Measurements from ENCODE around the gene FAM98C.

The FAM98C gene

DNA sequence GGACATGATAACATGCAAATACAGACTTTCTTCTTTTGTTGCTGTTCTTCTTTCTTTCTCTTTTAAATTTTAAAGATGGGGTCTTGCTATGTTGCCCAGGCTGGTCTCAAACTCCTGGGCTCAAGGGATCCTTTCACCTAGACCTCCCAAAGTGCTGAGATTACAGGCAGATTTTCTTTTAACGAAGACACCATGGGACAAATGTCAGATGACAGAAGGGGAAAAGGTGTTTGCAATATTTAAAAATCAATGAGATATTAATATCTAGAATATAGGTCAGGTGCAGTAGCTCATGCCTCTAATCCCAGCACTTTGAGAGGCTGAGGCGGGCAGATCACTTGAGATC lies 26.9 kb downstream of the FAM98C start:
- no peak for DNase-seq

DNA sequence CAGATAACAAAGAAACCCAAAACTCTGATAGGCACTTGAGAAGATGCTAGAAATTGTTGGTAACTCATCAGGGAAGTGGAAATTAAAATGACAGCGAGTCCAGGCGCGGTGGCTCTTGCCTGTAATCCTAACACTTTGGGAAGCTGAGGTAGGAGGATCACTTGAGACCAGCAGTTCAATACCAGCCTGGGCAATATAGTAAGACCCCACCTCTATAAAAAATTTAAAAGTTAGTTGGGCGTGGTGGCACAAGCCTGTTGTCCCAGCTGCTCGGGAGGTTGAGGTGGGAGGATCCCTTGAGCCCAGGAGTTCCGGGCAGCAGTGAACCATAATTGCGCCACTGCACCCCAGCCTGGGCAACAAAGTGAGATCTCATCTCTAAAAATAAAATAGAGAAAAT lies 28.0 kb downstream of the FAM98C start:
- DNase-seq, result no peak

DNA sequence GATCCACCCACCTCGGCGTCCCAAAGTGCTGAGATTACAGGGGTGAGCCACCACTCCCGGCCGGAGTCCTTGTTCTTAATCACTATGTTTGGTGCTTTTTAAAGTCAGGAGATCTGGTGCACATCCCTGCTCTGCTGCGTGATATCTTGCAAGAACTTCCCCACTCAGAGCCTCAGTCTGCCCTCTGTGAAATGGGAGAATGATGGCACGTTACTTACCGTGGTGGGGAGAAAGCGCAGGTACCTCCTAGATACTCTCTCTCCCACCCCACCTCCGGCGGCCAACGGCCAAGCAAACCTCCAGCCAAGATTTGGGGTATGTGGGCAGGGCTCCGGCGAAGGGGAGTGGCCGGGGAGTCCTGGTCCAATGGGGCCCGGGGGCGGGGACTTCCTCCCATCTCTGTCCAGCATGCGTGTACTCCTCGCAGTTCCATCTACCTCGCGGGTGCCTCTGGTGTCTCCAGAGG lies 30.4 kb downstream of the FAM98C start, which contains the start of gene RYR1:
Gene RYR1 (plus strand): TSS at position 424 of the 466 bp plus-strand sequence. CDS start 139 bp downstream, outside the sequence.
- DNase-seq, result peak; percentile 13

DNA sequence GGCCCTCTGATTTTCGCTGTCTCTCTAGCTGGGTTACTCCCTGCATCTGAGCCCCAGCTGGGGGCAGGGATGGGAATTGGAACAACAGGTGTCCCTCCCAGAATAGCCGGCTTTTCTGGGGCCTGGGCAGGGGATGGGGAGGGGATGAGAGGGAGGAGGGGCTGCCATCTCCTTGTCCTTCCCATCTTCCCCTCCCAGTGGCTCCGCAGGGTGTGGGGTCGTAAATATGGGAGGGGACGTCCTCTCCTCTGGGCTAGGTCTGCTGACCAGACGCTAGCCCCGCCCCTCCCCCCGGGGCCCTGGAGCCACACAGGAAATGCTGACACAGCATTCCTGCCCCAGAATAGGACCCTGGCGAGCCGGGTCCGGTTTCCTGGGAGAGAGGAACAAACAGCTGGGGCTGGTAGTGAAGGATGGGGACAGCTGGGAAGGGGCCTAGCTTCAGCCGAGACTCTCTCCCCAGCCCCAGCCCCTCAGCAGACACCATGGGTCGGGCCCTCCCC lies 31.7 kb downstream of the FAM98C start:
- no peak for DNase-seq

DNA sequence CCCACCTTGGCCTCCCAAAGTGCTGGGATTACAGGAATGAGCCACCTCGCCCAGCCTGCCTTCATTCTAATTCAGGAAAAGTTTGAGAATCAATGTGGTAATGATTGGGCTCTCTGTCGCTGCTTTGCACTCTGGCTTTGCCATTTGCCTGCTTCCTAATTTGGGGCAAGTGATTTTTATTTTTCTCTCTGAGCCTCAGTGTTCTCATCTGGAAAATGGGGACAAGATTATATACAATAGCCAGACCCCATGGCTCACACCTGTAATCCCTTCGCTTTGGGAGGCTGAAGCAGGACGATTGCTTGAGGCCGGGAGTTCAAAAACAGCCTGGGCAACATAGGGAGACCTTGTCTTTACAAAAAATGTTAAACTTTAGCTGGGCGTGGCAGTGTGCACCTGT lies 34.4 kb downstream of the FAM98C start:
- DNase-seq, result no peak

DNA sequence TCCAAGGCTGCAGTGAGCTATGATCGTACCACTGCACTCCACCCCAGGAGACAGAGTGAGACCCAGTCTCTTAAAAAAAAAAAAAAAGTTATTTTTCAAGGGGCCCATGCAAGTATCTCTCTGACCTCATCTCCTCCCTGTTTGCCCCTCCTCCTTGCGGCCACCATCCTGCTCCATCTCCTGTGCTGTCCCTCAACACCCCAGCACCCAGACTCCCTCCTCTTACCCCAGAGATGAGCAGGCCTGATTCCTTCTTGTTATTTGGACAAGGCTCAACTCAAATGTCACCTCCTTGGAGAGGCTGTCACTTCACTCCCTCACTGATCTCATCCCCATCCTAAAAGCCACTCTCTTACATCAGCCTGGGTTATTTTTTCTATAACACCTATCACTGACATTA lies 35.0 kb downstream of the FAM98C start:
- no peak for DNase-seq

DNA sequence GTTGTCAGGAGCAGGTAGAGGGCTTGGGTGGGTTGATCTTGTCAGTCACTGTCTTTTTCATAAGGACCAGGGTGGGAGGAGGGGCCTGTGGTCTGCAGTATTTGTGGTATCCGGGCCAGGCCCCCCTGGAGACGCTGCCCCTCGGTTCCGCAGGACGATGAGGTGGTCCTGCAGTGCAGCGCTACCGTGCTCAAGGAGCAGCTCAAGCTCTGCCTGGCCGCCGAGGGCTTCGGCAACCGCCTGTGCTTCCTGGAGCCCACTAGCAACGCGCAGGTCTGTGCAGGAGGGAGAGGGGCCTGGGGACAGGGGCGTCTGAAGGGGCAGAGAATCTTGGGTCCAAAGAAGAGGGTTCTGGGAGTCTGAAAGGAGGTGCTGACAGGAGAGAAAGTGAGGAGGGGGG lies 37.7 kb downstream of the FAM98C start:
- DNase-seq, result no peak

DNA sequence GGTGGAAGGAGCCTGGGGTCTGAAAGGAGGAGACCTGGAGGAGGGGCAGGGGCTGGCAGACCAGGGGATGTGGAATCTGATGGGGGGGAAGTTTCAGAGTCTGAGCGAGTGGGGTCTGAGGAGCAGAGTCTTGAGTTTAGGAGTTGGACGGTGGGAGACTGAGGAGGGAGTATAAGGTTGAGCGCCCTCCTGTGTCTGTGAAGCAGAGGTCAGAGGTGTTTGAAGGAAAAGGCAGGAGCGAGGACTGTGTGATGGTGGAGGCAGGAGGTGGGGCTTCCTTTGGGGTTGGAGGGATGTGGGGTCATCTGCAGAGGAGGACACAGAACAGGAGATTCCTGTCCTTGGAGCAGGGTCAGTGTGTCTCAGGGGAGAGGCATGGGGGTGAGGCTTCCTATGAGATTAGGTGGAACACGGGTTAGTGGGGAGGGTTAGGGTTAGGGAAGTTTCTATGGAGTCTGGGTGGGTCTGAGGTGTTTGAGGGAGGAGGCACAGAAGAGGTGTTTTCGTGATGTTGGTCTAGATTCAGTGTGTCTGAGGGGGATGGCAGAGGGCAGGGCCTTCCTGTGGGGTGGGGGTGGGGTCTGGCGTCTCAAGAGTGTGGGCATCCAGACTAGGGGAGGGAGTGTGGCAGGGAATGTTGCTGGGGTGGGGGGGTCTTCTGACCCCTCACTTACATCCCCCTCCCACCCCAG lies 38.9 kb downstream of the FAM98C start:
- DNase-seq, result no peak

DNA sequence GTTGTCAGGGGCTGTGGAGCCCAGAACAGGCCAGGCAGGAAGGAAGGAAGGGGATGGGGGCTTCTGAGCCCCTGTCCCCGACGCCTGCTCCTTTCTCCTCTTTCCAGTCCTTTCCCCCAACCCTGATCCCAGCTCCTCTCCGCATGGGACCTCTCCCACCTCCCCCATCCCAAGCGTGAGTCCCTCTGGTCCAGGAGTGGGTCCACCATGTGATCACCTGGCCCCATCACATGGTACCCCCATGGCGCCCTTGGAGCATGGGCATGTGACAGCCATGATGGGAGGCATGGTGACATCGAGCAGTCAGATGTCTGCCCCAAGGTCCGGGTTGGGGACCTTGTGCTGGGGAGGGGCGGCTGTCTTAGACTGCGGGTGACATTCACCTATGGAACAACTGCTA lies 39.8 kb downstream of the FAM98C start:
- DNase-seq, result no peak

DNA sequence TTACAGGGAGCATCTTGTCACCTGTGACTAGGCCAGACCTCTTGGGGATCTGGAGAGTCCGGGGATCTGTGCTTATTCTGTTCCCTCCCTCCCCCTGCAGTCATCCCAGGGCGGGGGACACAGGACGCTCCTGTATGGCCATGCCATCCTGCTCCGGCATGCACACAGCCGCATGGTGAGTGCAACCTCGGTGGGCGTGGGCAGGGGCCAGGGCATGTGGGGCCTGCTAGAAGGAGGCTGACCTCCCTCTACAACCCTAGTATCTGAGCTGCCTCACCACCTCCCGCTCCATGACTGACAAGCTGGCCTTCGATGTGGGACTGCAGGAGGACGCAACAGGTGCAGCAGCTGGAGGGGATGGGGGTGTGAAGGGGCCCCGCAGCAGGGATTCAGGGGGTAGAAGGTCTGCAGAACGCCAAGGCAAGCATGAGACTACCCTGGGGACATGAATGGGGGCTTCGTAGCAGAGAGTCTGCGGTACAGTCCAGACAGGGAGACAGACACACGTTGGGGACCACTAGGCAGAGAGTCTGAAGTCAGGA lies 40.6 kb downstream of the FAM98C start:
- DNase-seq, result no peak

DNA sequence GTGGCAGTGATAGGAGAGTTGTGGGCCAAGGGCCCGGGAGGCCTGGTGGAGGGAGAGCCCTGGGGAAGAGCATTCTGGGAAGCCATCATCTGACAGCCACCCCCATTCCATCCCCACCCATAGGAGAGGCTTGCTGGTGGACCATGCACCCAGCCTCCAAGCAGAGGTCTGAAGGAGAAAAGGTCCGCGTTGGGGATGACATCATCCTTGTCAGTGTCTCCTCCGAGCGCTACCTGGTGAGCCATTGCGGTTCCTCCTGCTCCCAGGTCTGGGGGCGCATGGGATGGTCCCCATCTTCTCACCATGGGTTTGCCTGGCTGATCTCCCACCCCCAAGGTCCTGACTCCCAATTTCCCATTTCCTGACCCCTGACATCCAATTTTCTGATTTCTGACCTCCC lies 41.1 kb downstream of the FAM98C start:
- DNase-seq, result no peak

DNA sequence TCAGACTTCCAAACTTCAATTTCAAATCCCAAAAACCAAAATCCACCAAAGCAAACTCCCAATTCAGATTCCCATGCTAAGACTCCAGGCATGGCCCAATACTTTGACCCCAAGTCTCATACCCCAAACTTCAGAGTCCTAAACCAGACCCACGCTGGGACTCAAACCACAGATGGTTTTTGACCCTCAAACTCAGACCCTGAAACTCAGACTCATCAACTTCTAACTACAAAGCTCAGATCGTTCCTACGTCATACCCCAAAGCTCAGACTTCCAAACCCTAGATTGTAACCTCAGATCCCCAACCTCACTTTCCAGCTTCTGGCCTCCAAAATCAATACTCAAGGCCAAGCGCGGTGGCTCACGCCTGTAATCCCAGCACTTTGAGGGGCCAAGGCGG lies 42.5 kb downstream of the FAM98C start:
- DNase-seq, result no peak

DNA sequence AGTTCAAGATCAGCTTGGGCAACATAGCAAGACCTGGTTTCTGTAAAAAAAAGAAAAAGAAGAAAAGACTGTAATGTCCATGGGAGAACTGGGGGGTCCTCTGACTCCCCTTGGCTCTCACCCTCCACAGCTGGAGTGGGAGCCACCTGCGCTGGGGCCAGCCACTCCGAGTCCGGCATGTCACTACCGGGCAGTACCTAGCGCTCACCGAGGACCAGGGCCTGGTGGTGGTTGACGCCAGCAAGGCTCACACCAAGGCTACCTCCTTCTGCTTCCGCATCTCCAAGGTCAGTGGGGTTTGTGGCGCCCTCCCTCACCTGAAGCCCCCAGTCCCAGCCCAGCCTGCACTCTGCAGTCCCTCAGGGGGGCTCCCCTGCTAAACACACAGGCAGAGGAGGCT lies 45.3 kb downstream of the FAM98C start:
- no peak for DNase-seq

DNA sequence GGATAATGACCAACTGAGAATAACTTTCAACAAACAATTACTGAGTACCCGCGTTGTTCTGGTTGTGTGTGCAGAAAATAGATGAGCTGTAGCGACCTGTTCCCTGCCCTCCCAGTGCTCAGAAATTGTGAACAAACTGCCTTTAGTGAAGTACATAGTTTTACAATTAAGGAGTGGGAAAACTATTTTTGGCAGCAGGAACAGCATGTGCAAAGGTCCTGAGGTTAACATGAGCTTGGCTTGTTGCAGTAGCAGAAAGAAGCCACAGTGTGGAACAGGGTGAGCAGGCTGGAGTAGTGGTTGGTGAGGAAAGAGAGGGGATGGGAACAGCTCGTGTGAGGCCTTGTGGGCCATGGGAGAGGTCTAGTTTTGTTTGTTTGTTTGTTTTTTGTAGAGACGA lies 46.6 kb downstream of the FAM98C start:
- no peak for DNase-seq

DNA sequence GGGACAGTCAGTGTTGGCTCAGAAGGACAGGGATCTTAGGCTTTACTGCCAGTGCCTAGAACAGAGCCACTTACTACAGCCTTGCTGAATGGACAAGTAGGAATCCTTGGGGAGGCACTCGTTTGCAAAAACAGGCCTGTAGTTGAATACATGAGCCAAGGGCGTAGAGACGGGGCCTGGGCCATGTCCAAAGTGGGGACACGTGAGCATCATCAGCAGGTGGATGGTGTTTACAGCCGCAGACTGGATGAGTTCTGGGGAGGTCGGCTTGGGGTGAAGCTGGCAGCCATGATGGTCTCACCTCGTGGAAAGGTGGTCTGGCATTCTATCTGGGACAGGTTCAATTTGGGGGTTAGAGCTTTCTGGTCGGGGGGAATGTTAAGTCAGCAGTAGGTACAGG lies 48.1 kb downstream of the FAM98C start:
- DNase-seq, result no peak

DNA sequence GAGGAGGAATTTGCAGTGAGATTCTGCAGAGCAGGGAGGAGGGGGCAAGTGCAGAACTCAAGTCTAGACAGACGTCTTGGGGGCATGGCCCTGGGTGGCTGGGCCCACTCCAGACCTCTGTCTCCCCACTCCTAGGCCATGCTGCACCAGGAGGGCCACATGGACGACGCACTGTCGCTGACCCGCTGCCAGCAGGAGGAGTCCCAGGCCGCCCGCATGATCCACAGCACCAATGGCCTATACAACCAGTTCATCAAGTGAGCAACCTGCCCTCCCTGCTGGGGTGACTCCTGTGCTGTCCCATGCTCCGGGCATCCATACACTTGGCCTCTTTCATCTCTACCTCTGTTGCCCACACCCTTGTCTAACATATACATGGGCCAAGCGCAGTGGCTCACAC lies 48.7 kb downstream of the FAM98C start:
- no peak for DNase-seq

DNA sequence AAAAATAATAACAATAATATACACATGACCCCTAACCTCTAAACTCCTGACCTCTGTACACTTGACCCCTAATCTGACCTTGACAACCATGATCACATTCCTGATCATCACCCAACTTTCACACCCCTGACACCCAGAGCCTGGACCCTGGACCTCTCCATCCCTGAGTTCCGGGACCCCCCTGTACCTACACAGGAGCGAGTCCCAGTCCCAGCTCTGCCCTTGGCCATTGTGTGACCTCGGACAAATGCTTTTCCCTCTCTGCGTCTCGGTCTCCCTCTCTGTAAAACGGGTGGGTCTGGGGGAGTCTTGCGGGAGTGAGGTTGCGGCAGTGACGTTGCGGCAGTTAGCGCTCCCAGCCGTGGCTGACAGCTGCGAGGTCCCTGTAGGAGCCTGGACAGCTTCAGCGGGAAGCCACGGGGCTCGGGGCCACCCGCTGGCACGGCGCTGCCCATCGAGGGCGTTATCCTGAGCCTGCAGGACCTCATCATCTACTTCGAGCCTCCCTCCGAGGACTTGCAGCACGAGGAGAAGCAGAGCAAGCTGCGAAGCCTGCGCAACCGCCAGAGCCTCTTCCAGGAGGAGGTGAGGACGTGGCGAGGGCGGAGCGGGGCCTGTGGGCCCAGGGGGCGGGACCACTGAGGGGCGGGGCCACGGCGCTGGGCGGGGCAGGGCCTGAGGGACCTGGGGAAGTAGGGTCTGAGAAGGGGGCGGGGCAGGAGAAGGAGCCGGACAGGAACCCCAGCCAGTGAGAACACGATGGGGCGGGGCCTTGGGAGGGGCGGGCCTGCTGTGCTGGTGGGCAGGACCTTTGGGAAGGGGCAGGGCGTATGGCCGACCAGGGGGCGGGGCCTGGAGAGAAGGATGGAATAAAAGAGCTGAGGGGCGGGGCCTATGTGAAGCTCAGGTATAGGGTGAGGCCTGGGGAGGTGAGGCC lies 49.8 kb downstream of the FAM98C start:
- DNase-seq, result no peak

DNA sequence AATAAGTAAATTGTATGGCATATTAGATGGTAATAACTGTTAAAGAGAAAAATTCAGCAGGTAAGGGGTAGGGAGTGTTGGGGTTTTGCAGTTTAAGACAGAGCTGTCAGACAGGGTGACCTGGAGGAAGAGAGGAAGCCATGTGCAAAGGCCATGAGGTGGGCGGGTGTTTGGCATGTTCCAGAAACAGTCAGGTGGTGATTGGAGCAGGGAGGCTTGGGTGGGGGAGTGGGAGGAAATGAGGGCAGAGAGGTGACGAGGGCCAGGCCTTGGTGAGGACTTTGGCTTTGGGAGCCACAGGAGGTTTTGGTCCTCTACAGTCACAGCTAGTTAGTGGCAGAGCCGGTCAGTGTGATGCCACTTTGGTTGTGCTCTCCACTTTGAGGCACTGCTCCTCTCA lies 50.7 kb downstream of the FAM98C start:
- DNase-seq, result no peak

DNA sequence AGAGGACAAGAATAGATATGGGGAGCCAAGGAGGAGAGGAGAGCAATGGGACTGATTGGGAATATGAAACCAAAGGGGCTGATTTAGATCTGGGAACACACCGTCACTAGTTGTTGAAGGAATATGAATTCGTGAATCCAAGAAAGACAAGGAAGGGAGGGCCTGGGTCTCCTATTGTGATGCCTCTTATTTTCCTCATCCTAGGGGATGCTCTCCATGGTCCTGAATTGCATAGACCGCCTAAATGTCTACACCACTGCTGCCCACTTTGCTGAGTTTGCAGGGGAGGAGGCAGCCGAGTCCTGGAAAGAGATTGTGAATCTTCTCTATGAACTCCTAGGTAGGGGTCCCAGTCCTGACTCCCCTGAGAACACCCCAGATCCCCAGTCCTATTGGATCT lies 52.1 kb downstream of the FAM98C start:
- no peak for DNase-seq

DNA sequence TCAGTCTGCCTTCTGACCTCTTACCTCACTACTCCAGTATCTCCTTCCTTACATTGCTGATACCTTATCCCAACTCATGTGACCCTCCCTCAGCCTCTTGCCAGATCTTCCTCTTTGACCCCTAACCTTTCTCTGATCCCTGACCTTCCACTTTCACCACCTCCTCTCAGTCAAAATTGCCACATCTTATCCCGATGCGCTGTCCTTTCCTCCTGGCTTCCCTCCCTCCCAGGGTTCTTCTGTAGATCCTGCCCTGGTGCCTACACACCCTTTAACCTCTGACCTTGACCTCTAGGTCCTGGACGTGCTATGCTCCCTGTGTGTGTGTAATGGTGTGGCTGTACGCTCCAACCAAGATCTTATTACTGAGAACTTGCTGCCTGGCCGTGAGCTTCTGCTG lies 54.3 kb downstream of the FAM98C start:
- DNase-seq, result no peak

DNA sequence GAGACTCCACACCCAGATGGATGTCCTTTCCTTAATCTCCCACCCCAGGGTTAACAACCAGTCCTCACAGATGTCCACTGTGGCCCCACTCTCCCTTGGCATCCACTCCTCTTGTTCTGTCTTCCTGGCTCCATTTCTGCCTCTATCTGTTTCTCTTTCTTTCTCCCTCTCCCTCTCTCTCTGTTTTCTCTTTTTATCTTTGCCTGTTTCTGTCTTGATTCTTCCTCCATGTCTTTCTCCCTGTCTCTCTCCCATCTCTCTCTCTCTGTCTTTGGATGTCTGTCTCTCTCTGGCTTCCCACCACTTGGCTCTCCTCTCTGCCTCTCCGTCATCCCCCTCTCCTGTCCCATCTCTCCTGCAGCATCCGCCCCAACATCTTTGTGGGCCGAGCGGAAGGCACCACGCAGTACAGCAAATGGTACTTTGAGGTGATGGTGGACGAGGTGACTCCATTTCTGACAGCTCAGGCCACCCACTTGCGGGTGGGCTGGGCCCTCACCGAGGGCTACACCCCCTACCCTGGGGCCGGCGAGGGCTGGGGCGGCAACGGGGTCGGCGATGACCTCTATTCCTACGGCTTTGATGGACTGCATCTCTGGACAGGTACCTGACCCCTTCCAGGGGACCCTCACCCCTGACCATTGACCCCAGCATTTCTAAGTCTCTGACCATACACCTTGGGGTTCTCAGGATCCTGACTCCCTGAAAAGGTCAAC lies 55.0 kb downstream of the FAM98C start:
- no peak for DNase-seq
